Thyroid gland (tissue), 4 donors: ENCODE data around the gene LGALS1. TPM values are rescaled to one million over a fixed set of nuclear protein-coding genes. Genes with fewer than 3 reads are reported as not detected.

Experiments used
- DNase-seq, 2 donors: peaks; one replicate each; pipeline ENCODE4 v3.0.0-alpha.2; 2019
- H3K27ac ChIP-seq, 3 donors: fragments of 200-600 bp; sonication (generic); 1 replicate in 2 of 3; 2 replicates in 1 of 3; pipeline ENCODE4 v1.5.1; 2016 to 2019; ENCODE audit warnings: mild to moderate bottlenecking in 1 of 3, moderate library complexity in 1 of 3
- H3K27me3 ChIP-seq: fragments of 200-600 bp; sonication (generic); one replicate; pipeline ENCODE4 v1.5.1; 2019
- H3K36me3 ChIP-seq, 2 donors: fragments of 200-600 bp; sonication (generic); one replicate each; pipeline ENCODE4 v1.5.1; 2016 to 2019
- H3K4me1 ChIP-seq, 2 donors: fragments of 200-600 bp; sonication (generic); one replicate each; pipeline ENCODE4 v1.5.1; 2017 to 2019
- H3K4me3 ChIP-seq, 3 donors: fragments of 200-600 bp; sonication (generic); replicated peaks in 1 of 3; 1 replicate in 2 of 3; 2 replicates in 1 of 3; pipeline ENCODE4 v1.5.1; 2016; ENCODE audit warnings: mild to moderate bottlenecking in 1 of 3
- H3K9me3 ChIP-seq: fragments of 200-600 bp; sonication (generic); one replicate; pipeline ENCODE4 v1.5.1; 2017
- CTCF ChIP-seq, 6 experiments: fragments of 200-600 bp in 3 of 6; fragments of 450-650 bp in 3 of 6; sonication (generic) in 3 of 6; IDR thresholded peaks; one replicate each; pipeline ENCODE4 v1.5.1; 2016 to 2019; ENCODE audit warnings: antibody characterized with exemption in 6 of 6, mild to moderate bottlenecking in 2 of 6, inconsistent platforms in 1 of 6, moderate library complexity in 1 of 6
- POLR2A ChIP-seq, 2 donors: fragments of 450-650 bp; IDR thresholded peaks; one replicate each; pipeline ENCODE4 v1.6.1; 2017; ENCODE audit warnings: antibody characterized with exemption in 2 of 2, mild to moderate bottlenecking in 2 of 2, moderate library complexity in 1 of 2
- WGBS, 2 donors: methylation state at CpG; one replicate each; pipeline ENCODE4 v1.1.5; 2017; 5-methylcytosine and 5-hydroxymethylcytosine counted together
- intact Hi-C: fragments of 100-400 bp; cut with DNase I; formaldehyde crosslinking; loops from one replicate; pipeline ENCODE4 v1.15.1; 2023
- total RNA-seq, 4 donors: library from RNA; depleted of rRNA; stranded (reverse); fragments of >200 nt; gene quantifications; one replicate each; pipeline ENCODE4 v1.2.3, GENCODE V29; 2016

The LGALS1 gene
- total RNA-seq, 4 donors from 2014 or later: 146 to 212 (median 188) TPM

GRCh38 chr22:37672206-37672919 is 3.1 kb upstream of the LGALS1 start:
- Histone ChIP-seq H3K4me1 (peaks cover 22 to 41% of the 10 kb centered on the region in 2 donors), H3K27me3 (no peaks in the 10 kb centered on the region), H3K36me3 (no peaks in the 10 kb centered on the region), H3K4me3 (no peak overlapping the region), H3K27ac (no peak overlapping the region), H3K9me3 (no peaks in the 10 kb centered on the region)
- TF ChIP-seq POLR2A (IDR thresholded peaks at IDR 0.05): no peak
- no peak for TF ChIP-seq CTCF (IDR thresholded peaks at IDR 0.05)
- WGBS, 2 donors: 70 to 78% methylated on average over 15 of the region's 15 CpGs
- DNase-seq: no peak
- intact Hi-C loops: loop anchor here (10.0 kb wide), 1 partner anchor 122 kb away; no protein-coding TSS in a partner anchor

GRCh38 chr22:37672920-37673455 is 2.4 kb upstream of the LGALS1 start:
- TF ChIP-seq POLR2A (IDR thresholded peaks at IDR 0.05) (no peak), CTCF (IDR thresholded peaks at IDR 0.05) (no peak)
- H3K4me3 ChIP-seq: no peak overlapping the region
- H3K27ac ChIP-seq: no peak overlapping the region
- H3K27me3 ChIP-seq: no peaks in the 10 kb centered on the region
- 73 to 74% methylated on average over 7 to 10 of the region's 11 CpGs for WGBS, 2 donors
- H3K36me3 ChIP-seq: no peaks in the 10 kb centered on the region
- intact Hi-C loops: loop anchor here (10.0 kb wide), 1 partner anchor 122 kb away; no protein-coding TSS in a partner anchor
- DNase-seq: no peak
- H3K4me1 ChIP-seq: peaks cover 27 to 46% of the 10 kb centered on the region in 2 donors
- H3K9me3 ChIP-seq: no peaks in the 10 kb centered on the region

- Histone ChIP-seq H3K4me1 (peaks cover 27 to 45% of the 10 kb centered on the region in 2 donors), H3K27ac (peak overlapping the region; percentile 79 to 92 (median 88)), H3K4me3 (no peak overlapping the region), H3K9me3 (no peaks in the 10 kb centered on the region), H3K27me3 (no peaks in the 10 kb centered on the region), H3K36me3 (no peaks in the 10 kb centered on the region)
- 90 to 93% methylated on average over 11 to 12 of the region's 12 CpGs for WGBS, 2 donors
- intact Hi-C loops: loop anchor here (10.0 kb wide), 1 partner anchor 121 kb away; no protein-coding TSS in a partner anchor
- DNase-seq: no peak
- no peak for TF ChIP-seq CTCF (IDR thresholded peaks at IDR 0.05)
- no peak for TF ChIP-seq POLR2A (IDR thresholded peaks at IDR 0.05)
Measured at GRCh38 chr22:37674248-37674647, 1.2 kb upstream of the LGALS1 start.

GRCh38 chr22:37675930-37676735 is 697 bp downstream of the LGALS1 start:
- WGBS, 2 donors: 33 to 41% methylated on average over 10 to 11 of the region's 17 CpGs
- Histone ChIP-seq H3K9me3 (no peaks in the 10 kb centered on the region), H3K27ac (peak overlapping the region; percentile 79 to 92 (median 88)), H3K27me3 (no peaks in the 10 kb centered on the region), H3K4me1 (peaks cover 27 to 45% of the 10 kb centered on the region in 2 donors), H3K4me3 (peak overlapping the region in 1 of 3 donors; percentile 28), H3K36me3 (no peaks in the 10 kb centered on the region)
- no peak for TF ChIP-seq POLR2A (IDR thresholded peaks at IDR 0.05)
- no peak for TF ChIP-seq CTCF (IDR thresholded peaks at IDR 0.05)
- intact Hi-C loops: loop anchor here (5.0 to 10.0 kb wide), 2 partner anchors 49 to 119 kb away; no protein-coding TSS in a partner anchor
- peak; percentile 50 to 59 for DNase-seq
